Stimulated activated CD4-positive, alpha-beta T cell treated with anti-CD3 and anti-CD28 coated beads, Interleukin-4, amount 100 ng/mL, for 1 hour (primary cell): ENCODE results near the gene THTPA.
"Not testable (repeated sequence)": the region's sequence is repeated elsewhere in the genome, so short reads cannot be mapped to it uniquely, and the experiment has no call there.

Experiments used
- DNase-seq: peaks from one replicate; pipeline ENCODE4 v3.0.0-alpha.2; 2020

Gene THTPA

GRCh38 chr14:23533652-23534435, 22.2 kb upstream of the THTPA start:
- no peak for DNase-seq

GRCh38 chr14:23535943-23536342, 20.1 kb upstream of the THTPA start:
- DNase-seq = no peak

GRCh38 chr14:23536494-23536893, 19.6 kb upstream of the THTPA start:
- DNase-seq = no peak

GRCh38 chr14:23536906-23537305, 19.2 kb upstream of the THTPA start:
- not testable (repeated sequence) for DNase-seq

- DNase-seq = no peak
These were observed 18.6 kb upstream of the THTPA start for GRCh38 chr14:23537351-23538049.

- DNase-seq = no peak
These were observed 17.9 kb upstream of the THTPA start for GRCh38 chr14:23538050-23538718.

- no peak for DNase-seq
These were observed 17.3 kb upstream of the THTPA start for GRCh38 chr14:23538785-23539184.

- DNase-seq = no peak
These were observed 16.6 kb upstream of the THTPA start for GRCh38 chr14:23539248-23540140.

GRCh38 chr14:23540141-23540469, 16.0 kb upstream of the THTPA start:
- DNase-seq = no peak

GRCh38 chr14:23542261-23542660, 13.8 kb upstream of the THTPA start:
- no peak for DNase-seq

- no peak for DNase-seq
These were observed 12.7 kb upstream of the THTPA start for GRCh38 chr14:23543403-23543802.

- DNase-seq = no peak
These were observed 11.3 kb upstream of the THTPA start for GRCh38 chr14:23544511-23545447.

GRCh38 chr14:23545740-23546365, 10.2 kb upstream of the THTPA start:
- no peak for DNase-seq

GRCh38 chr14:23546450-23547035, 9.5 kb upstream of the THTPA start:
- no peak for DNase-seq

GRCh38 chr14:23547924-23548323, 8.1 kb upstream of the THTPA start:
- no peak for DNase-seq

GRCh38 chr14:23548351-23549318, 7.4 kb upstream of the THTPA start:
- DNase-seq = no peak

- no peak for DNase-seq
These were observed 5.8 kb upstream of the THTPA start for GRCh38 chr14:23550131-23550811.

GRCh38 chr14:23550812-23551265, 5.2 kb upstream of the THTPA start:
- no peak for DNase-seq
